PC-3 (cell line): Measurements from ENCODE around the gene ZBTB16. TPM values are rescaled to one million over a fixed set of nuclear protein-coding genes. Genes with fewer than 3 reads are reported as not detected.

Source experiments
- ATAC-seq: fragments of 200-7000 bp; cut with Tn5 transposase; 2 replicates; pipeline ENCODE4 v1.9.1; 2020; ENCODE audit warnings: mild to moderate bottlenecking, moderate library complexity
- BruUV-seq: library from RNA; stranded (reverse); fragments of 400-500 nt; replicated peaks from 2 replicates; lab custom pipeline; 2021; lab: Mats Ljungman, UMichigan
- CTCF ChIA-PET: fragments of 300-600 bp; sonication (Branson Sonifier 250); formaldehyde crosslinking; loops from one replicate; lab custom pipeline; 2022; ENCODE audit warnings: antibody characterized with exemption; lab: Charles Lee
- POLR2A ChIA-PET: fragments of 300-600 bp; sonication (Branson Sonifier 250); formaldehyde crosslinking; loops from one replicate; lab custom pipeline; 2022; ENCODE audit warnings: antibody characterized with exemption; ENCODE audit not compliant: unreplicated experiment; lab: Charles Lee
- DNase-seq: peaks from one replicate; pipeline ENCODE4 v3.0.0-alpha.2; 2015
- H2AFZ ChIP-seq: fragments of 300-600 bp; sonication (generic); 2 replicates; pipeline ENCODE4 v1.6.0; 2016; ENCODE audit warnings: antibody characterized with exemption, low read length
- H3F3A ChIP-seq: fragments of 300-600 bp; sonication (generic); one replicate; pipeline ENCODE4 v1.6.0; 2017; ENCODE audit warnings: antibody characterized with exemption, low read length, control low read depth, mild to moderate bottlenecking; ENCODE audit not compliant: unreplicated experiment
- H3K27ac ChIP-seq: fragments of 300-600 bp; sonication (generic); 2 replicates; pipeline ENCODE4 v1.5.1; 2016; ENCODE audit warnings: mild to moderate bottlenecking, low read length
- H3K27me3 ChIP-seq: fragments of 300-600 bp; sonication (generic); 2 replicates; pipeline ENCODE4 v1.6.1; 2016; ENCODE audit warnings: low read length, mixed read lengths
- H3K36me3 ChIP-seq: fragments of 300-600 bp; sonication (generic); 2 replicates; pipeline ENCODE4 v1.6.1; 2016; ENCODE audit warnings: low read depth, mixed run types, low read length, mixed read lengths
- H3K4me1 ChIP-seq: fragments of 300-600 bp; sonication (generic); 2 replicates; pipeline ENCODE4 v1.5.1; 2016; ENCODE audit warnings: low read length; ENCODE audit not compliant: insufficient read depth
- H3K4me2 ChIP-seq: fragments of 300-600 bp; sonication (generic); 2 replicates; pipeline ENCODE4 v1.6.0; 2016; ENCODE audit warnings: low read length
- H3K4me3 ChIP-seq: fragments of 300-600 bp; sonication (generic); 2 replicates; pipeline ENCODE4 v1.5.1; 2016; ENCODE audit warnings: mild to moderate bottlenecking, low read length, mixed read lengths
- H3K79me2 ChIP-seq: fragments of 300-600 bp; sonication (generic); 2 replicates; pipeline ENCODE4 v1.6.1; 2017; ENCODE audit warnings: low read length, mixed read lengths
- H3K9ac ChIP-seq: fragments of 300-600 bp; sonication (generic); 2 replicates; pipeline ENCODE4 v1.6.0; 2016; ENCODE audit warnings: mild to moderate bottlenecking, low read length
- H3K9me2 ChIP-seq: fragments of 300-600 bp; sonication (generic); replicated peaks from 2 replicates; pipeline ENCODE4 v1.6.1; 2016; ENCODE audit warnings: mixed run types, low read length, mixed read lengths
- H3K9me3 ChIP-seq: fragments of 300-600 bp; sonication (generic); 2 replicates; pipeline ENCODE4 v1.6.1; 2016; ENCODE audit warnings: low read length, mixed read lengths
- H4K20me1 ChIP-seq: fragments of 300-600 bp; sonication (generic); 2 replicates; pipeline ENCODE4 v1.6.1; 2016; ENCODE audit warnings: low read length, mixed read lengths
- EZH2 ChIP-seq: fragments of 300-600 bp; sonication (generic); IDR thresholded peaks from one replicate; pipeline ENCODE4 v1.6.1; 2017; ENCODE audit warnings: antibody characterized with exemption, mild to moderate bottlenecking, low read length; ENCODE audit not compliant: unreplicated experiment
- EZH2phosphoT487 ChIP-seq: fragments of 300-600 bp; sonication (generic); IDR thresholded peaks from 2 replicates; pipeline ENCODE4 v1.6.1; 2018; ENCODE audit warnings: mild to moderate bottlenecking, antibody characterized with exemption, low read length, borderline replicate concordance
- intact Hi-C: fragments of 100-400 bp; cut with micrococcal nuclease; formaldehyde crosslinking; loops from 2 replicates; pipeline ENCODE4 v1.9.0; 2023
- total RNA-seq: library from RNA; depleted of rRNA; stranded (reverse); fragments of >200 nt; gene quantifications from 2 replicates; pipeline ENCODE4 v1.2.3, GENCODE V29; 2014
- TF ChIP-seq, protein P1 (sequence below): fragments of 300-600 bp; sonication (generic); conservative IDR thresholded peaks from 2 replicates; pipeline ENCODE4 v1.5.1; 2017; ENCODE audit warnings: antibody characterized with exemption, low read depth, mild to moderate bottlenecking, low read length

The ZBTB16 gene
- total RNA-seq, 1 experiment from 2014 or later: not detected

DNA sequence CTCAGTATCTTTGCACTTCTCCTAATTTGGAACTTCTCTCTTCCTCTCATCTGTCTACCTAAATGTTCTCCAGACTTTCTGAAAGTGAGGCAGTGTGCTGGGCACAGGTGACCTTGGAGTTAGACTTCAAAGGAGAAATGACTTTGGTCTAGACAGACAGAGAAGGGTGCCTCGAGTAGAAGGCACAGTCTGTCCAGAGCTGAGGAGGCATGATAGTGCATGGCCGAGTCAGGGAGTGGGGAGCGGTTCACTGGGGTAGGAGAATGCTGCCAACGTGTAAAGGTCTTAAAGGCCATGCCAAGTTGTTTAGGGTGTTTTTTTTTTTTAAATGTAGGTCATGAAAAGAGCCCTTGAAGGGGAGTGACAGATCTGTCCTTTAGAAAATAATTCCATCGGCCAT lies 17.3 kb upstream of the ZBTB16 start:
- ChIA-PET CTCF (no interaction called here), POLR2A (no interaction called here)
- Histone ChIP-seq H3K9me3 (no peaks in the 10 kb centered on the region), H3F3A (no peaks in the 10 kb centered on the region), H3K9ac (no peak overlapping the region), H3K4me1 (peaks cover 9% of the 10 kb centered on the region), H4K20me1 (no peaks in the 10 kb centered on the region), H3K9me2 (no peaks in the 10 kb centered on the region), H2AFZ (no peak overlapping the region), H3K79me2 (no peaks in the 10 kb centered on the region), H3K4me3 (no peak overlapping the region), H3K36me3 (no peaks in the 10 kb centered on the region), H3K27me3 (peaks cover 36% of the 10 kb centered on the region), H3K27ac (no peak overlapping the region), H3K4me2 (no peak overlapping the region)
- TF ChIP-seq, protein P1, sequence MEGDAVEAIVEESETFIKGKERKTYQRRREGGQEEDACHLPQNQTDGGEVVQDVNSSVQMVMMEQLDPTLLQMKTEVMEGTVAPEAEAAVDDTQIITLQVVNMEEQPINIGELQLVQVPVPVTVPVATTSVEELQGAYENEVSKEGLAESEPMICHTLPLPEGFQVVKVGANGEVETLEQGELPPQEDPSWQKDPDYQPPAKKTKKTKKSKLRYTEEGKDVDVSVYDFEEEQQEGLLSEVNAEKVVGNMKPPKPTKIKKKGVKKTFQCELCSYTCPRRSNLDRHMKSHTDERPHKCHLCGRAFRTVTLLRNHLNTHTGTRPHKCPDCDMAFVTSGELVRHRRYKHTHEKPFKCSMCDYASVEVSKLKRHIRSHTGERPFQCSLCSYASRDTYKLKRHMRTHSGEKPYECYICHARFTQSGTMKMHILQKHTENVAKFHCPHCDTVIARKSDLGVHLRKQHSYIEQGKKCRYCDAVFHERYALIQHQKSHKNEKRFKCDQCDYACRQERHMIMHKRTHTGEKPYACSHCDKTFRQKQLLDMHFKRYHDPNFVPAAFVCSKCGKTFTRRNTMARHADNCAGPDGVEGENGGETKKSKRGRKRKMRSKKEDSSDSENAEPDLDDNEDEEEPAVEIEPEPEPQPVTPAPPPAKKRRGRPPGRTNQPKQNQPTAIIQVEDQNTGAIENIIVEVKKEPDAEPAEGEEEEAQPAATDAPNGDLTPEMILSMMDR: no peak
- TF ChIP-seq EZH2 (no peak), EZH2phosphoT487 (no peak)
- intact Hi-C loops: loop anchor here (10.0 kb wide), 1 partner anchor 123 kb away; no protein-coding TSS in a partner anchor
- no peak for ATAC-seq
- BruUV-seq: no TSS peak
- DNase-seq: no peak

DNA sequence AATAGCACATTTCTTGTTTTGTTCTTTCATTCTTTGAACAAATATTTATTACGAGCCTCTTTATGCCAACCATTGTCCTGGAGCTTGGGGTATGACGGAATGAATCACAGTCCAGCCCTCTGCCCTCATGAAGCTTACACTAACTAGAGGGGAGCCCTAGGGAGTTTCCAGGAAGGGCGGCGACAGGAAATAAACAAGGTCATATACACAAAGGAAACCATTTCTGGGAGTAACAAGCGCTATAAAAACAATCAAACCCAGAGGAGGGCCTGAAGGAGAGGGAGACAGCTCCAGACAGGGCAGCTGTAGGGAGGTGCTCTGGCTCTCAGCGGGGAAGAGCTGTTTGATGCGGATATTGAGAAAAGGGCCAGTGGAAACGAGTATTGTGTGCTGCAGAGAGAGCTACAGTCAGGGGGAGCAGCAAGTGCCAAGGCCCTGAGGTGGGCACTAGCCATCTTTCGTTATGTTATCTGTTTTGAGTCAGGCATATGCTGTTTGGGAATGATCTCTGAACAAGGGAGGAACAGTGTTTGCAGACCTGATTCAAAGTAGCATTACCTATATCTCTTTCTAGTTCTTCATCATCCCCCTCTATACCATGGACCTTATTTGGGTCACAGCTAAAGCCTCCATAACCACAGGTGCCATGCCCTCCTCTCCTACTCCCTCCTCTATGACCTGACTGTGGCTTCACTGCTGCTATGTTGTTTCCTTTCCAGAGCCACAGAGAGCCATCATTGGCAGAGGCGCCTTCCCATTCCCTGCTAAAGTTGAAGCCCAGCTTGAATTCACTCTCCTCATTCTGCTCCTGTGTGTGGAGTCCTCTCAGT lies 15.3 kb upstream of the ZBTB16 start:
- H4K20me1 ChIP-seq: no peaks in the 10 kb centered on the region
- peaks cover 9% of the 10 kb centered on the region for H3K4me1 ChIP-seq
- CTCF ChIA-PET: no interaction called here
- DNase-seq: no peak
- POLR2A ChIA-PET: no interaction called here
- H3K79me2 ChIP-seq: no peaks in the 10 kb centered on the region
- H3K4me3 ChIP-seq: no peak overlapping the region
- H3K9ac ChIP-seq: no peak overlapping the region
- intact Hi-C loops: loop anchor here (10.0 kb wide), 1 partner anchor 121 kb away; no protein-coding TSS in a partner anchor
- no peak overlapping the region for H3K4me2 ChIP-seq
- peaks cover 50% of the 10 kb centered on the region for H3K27me3 ChIP-seq
- no peak overlapping the region for H2AFZ ChIP-seq
- BruUV-seq: no TSS peak
- no peak for ATAC-seq
- no peak overlapping the region for H3K27ac ChIP-seq
- no peaks in the 10 kb centered on the region for H3K9me2 ChIP-seq
- no peaks in the 10 kb centered on the region for H3K9me3 ChIP-seq
- no peaks in the 10 kb centered on the region for H3K36me3 ChIP-seq
- H3F3A ChIP-seq: no peaks in the 10 kb centered on the region
- TF ChIP-seq, protein P1: no peak
- TF ChIP-seq EZH2 (no peak), EZH2phosphoT487 (no peak)

DNA sequence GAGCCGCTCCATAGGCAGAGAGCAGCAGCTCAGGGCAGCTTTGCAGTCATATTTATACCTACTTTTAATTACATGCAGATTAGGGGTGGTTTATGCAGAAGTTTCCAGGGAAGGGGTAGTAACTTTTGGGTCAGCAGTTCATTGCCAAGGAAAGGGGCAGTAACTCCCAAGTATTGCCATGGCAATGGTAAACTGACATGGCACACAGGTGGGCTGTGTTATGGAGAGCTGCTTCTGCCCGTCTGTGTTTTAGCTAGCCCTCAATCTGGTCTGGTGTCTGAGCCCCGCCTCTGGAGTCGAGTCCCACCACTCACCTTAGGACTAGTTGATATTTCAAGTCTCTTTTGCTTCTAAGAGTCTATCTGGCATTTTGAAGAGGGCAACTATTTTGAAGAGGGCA lies 12.2 kb upstream of the ZBTB16 start:
- intact Hi-C loops: loop anchor here (10.0 kb wide), 1 partner anchor 117 kb away; no protein-coding TSS in a partner anchor
- no peak for TF ChIP-seq EZH2phosphoT487
- TF ChIP-seq, protein P1: no peak
- no peak for ATAC-seq
- Histone ChIP-seq H3K9ac (no peak overlapping the region), H3K4me2 (no peak overlapping the region), H3K4me1 (no peaks in the 10 kb centered on the region), H3F3A (no peaks in the 10 kb centered on the region), H4K20me1 (no peaks in the 10 kb centered on the region), H3K9me3 (no peaks in the 10 kb centered on the region), H3K4me3 (no peak overlapping the region), H3K27ac (no peak overlapping the region), H2AFZ (no peak overlapping the region), H3K27me3 (peaks cover 77% of the 10 kb centered on the region), H3K36me3 (no peaks in the 10 kb centered on the region), H3K79me2 (no peaks in the 10 kb centered on the region), H3K9me2 (no peaks in the 10 kb centered on the region)
- DNase-seq: no peak
- ChIA-PET POLR2A (no interaction called here), CTCF (interaction anchor here (0.6 kb wide), 1 partner anchor 52 kb away, joined by 3 read pairs; no protein-coding TSS in a partner anchor)
- BruUV-seq: no TSS peak
